BLaER1 (cell line): Measurements from ENCODE around the gene PBRM1.
A peak's percentile ranks its signal among the peaks of the same experiment; 100 is the strongest.

Experiments
- H3K27ac ChIP-seq: shearing (Covaris generic); formaldehyde crosslinking; 2 replicates; pipeline ENCODE4 v1.8.1; 2022
- H3K27me3 ChIP-seq: shearing (Covaris generic); formaldehyde crosslinking; 2 replicates; pipeline ENCODE4 v1.8.1; 2022
- H3K36me3 ChIP-seq: shearing (Covaris generic); formaldehyde crosslinking; 2 replicates; pipeline ENCODE4 v1.8.1; 2022
- H3K4me1 ChIP-seq: shearing (Covaris generic); formaldehyde crosslinking; 2 replicates; pipeline ENCODE4 v1.8.1; 2022
- H3K4me2 ChIP-seq: shearing (Covaris generic); formaldehyde crosslinking; 2 replicates; pipeline ENCODE4 v1.8.1; 2022
- H3K4me3 ChIP-seq: shearing (Covaris generic); formaldehyde crosslinking; 2 replicates; pipeline ENCODE4 v1.8.1; 2022
- H3K9ac ChIP-seq: shearing (Covaris generic); formaldehyde crosslinking; 2 replicates; pipeline ENCODE4 v1.8.1; 2022
- H3K9me3 ChIP-seq: shearing (Covaris generic); formaldehyde crosslinking; 2 replicates; pipeline ENCODE4 v1.8.1; 2022
- H4K20me1 ChIP-seq: shearing (Covaris generic); formaldehyde crosslinking; 2 replicates; pipeline ENCODE4 v1.8.1; 2022
- Cebpa-rat ChIP-seq: shearing (Covaris generic); IDR thresholded peaks from 2 replicates; pipeline ENCODE4 v1.8.1; 2022

Gene PBRM1

DNA sequence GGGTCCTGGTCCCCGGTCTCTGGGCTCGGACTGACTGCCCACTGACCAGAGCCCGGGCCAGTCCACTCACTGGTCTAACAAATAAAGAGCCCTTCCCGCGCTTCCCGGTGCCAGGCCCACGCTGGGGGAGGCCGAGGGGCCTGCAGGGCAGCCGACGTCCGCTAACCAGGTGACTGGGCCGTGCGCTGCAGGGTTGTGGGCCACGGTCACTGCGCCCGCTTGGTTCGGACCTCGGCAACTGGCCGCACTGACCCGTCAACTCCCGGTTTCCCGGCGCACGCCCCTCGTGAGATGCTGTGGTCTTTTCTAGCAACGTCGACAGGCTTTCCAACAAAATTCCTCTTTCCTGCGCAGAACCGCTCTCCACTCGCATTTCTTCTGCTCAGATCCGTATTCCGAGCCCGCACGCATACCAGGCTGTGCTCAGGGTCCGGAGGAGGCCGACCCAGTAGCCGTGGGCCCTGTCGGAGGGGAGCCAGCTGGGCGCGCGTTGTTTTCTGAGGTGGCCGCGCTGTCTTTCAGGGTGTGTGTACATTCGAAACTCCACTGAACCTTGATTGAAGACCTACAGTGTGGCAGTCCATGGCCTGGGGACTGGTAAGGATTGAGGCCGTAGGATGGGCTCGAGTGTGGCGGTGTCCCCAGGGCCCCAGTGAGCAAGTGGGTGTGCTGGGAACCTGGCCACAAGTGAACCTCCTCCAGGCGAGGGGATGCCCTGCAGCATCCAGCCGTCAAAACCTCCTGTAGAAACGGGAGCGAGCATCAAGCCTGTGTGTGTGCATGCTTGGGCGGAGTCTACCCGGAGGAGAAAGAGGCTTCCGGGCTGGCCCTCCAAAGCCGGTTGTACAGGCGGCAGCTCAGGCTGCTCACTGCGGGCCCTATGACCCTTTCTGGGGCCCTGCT is 151.2 kb downstream of the PBRM1 start:
- Histone ChIP-seq H3K36me3 (peaks cover 26% of the 10 kb centered on the region), H3K4me1 (peaks cover 77% of the 10 kb centered on the region), H3K27ac (peak overlapping the region; percentile 82), H3K9me3 (no peaks in the 10 kb centered on the region), H3K27me3 (no peaks in the 10 kb centered on the region), H3K4me2 (peak overlapping the region; percentile 95), H3K9ac (peak overlapping the region; percentile 83), H4K20me1 (peaks cover 54% of the 10 kb centered on the region), H3K4me3 (peak overlapping the region; percentile 93)
- no peak for TF ChIP-seq Cebpa-rat

DNA sequence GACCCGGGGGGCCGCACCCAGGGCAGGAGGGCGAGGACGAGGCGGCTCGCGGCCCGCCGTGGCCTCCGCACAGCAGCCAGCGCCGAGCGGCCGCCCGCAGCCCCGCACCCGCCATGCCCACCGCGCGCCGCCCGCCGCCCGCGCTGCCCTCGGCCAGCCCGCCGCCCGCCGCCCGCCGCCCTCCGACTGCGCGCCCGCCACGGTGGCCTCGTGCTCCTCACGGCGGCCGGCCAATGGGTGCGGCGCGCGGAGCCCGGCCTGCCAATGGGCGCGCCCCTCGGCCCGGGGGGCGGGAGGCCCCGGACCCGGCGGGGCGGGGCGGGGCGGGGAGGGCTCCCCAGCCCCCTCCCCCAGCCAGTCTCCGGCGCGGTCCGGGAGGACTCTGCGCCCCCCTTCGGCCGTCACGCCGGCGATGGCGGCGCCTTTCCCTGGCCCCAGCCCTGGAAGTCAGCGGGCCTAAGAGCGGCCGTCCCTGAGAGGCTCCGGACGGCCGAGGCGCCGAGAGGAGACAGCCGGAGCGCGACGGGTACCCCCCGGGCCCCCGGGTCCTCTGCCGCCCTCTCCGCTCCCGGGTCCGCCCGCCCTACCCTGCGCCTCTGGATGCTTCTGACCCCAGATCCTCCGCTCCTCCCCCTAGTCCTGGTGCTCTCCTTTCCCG is 152.0 kb downstream of the PBRM1 start, which contains the start of gene NT5DC2:
Gene NT5DC2, minus strand, starts transcription at position 235 of the 658 bp plus-strand sequence. Its CDS starts 120 bp downstream, at position 115.
- Histone ChIP-seq H3K27ac (peak within 1 kb of the TSS; percentile 90), H3K9me3 (no peaks in the 10 kb centered on the region), H3K36me3 (peaks cover 26% of the 10 kb centered on the region), H3K4me1 (peaks cover 70% of the 10 kb centered on the region), H3K4me2 (peak within 1 kb of the TSS; percentile 95), H3K27me3 (no peaks in the 10 kb centered on the region), H4K20me1 (peaks cover 54% of the 10 kb centered on the region), H3K9ac (peak within 1 kb of the TSS; percentile 93), H3K4me3 (peak within 1 kb of the TSS; percentile 93)
- no peak for TF ChIP-seq Cebpa-rat

- Histone ChIP-seq H3K36me3 (peaks cover 32% of the 10 kb centered on the region), H3K9ac (peak overlapping the region; percentile 93), H3K4me1 (peaks cover 63% of the 10 kb centered on the region), H3K27ac (peak overlapping the region; percentile 90), H4K20me1 (peaks cover 48% of the 10 kb centered on the region), H3K4me3 (peak overlapping the region; percentile 93), H3K9me3 (no peaks in the 10 kb centered on the region), H3K4me2 (peak overlapping the region; percentile 88), H3K27me3 (no peaks in the 10 kb centered on the region)
- no peak for TF ChIP-seq Cebpa-rat
Measured at GRCh38 chr3:52532838-52533622, 152.7 kb downstream of the PBRM1 start.

GRCh38 chr3:52532517-52532837 is 153.2 kb downstream of the PBRM1 start:
- Histone ChIP-seq H3K27ac (peak overlapping the region; percentile 90), H3K27me3 (no peaks in the 10 kb centered on the region), H3K4me2 (peak overlapping the region; percentile 88), H4K20me1 (peaks cover 45% of the 10 kb centered on the region), H3K9me3 (no peaks in the 10 kb centered on the region), H3K36me3 (peaks cover 38% of the 10 kb centered on the region), H3K9ac (peak overlapping the region; percentile 93), H3K4me1 (peaks cover 57% of the 10 kb centered on the region), H3K4me3 (peak overlapping the region; percentile 93)
- no peak for TF ChIP-seq Cebpa-rat

- H3K27me3 ChIP-seq: no peaks in the 10 kb centered on the region
- peaks cover 57% of the 10 kb centered on the region for H3K4me1 ChIP-seq
- H4K20me1 ChIP-seq: peaks cover 45% of the 10 kb centered on the region
- peak overlapping the region; percentile 93 for H3K4me3 ChIP-seq
- peak overlapping the region; percentile 88 for H3K4me2 ChIP-seq
- TF ChIP-seq Cebpa-rat: no peak
- peak overlapping the region; percentile 93 for H3K9ac ChIP-seq
- no peaks in the 10 kb centered on the region for H3K9me3 ChIP-seq
- peak overlapping the region; percentile 90 for H3K27ac ChIP-seq
- H3K36me3 ChIP-seq: peaks cover 43% of the 10 kb centered on the region
Measured at GRCh38 chr3:52531860-52532516, 153.7 kb downstream of the PBRM1 start.

GRCh38 chr3:52530918-52531826 is 154.5 kb downstream of the PBRM1 start:
- no peak overlapping the region for H3K4me3 ChIP-seq
- peak overlapping the region; percentile 90 for H3K27ac ChIP-seq
- peaks cover 59% of the 10 kb centered on the region for H3K4me1 ChIP-seq
- TF ChIP-seq Cebpa-rat: no peak
- H3K9ac ChIP-seq: peak overlapping the region; percentile 93; the same call in 1 of the 2 replicates
- H3K27me3 ChIP-seq: no peaks in the 10 kb centered on the region
- H3K4me2 ChIP-seq: peak overlapping the region; percentile 88
- H4K20me1 ChIP-seq: peaks cover 45% of the 10 kb centered on the region
- no peaks in the 10 kb centered on the region for H3K9me3 ChIP-seq
- peaks cover 51% of the 10 kb centered on the region for H3K36me3 ChIP-seq

DNA sequence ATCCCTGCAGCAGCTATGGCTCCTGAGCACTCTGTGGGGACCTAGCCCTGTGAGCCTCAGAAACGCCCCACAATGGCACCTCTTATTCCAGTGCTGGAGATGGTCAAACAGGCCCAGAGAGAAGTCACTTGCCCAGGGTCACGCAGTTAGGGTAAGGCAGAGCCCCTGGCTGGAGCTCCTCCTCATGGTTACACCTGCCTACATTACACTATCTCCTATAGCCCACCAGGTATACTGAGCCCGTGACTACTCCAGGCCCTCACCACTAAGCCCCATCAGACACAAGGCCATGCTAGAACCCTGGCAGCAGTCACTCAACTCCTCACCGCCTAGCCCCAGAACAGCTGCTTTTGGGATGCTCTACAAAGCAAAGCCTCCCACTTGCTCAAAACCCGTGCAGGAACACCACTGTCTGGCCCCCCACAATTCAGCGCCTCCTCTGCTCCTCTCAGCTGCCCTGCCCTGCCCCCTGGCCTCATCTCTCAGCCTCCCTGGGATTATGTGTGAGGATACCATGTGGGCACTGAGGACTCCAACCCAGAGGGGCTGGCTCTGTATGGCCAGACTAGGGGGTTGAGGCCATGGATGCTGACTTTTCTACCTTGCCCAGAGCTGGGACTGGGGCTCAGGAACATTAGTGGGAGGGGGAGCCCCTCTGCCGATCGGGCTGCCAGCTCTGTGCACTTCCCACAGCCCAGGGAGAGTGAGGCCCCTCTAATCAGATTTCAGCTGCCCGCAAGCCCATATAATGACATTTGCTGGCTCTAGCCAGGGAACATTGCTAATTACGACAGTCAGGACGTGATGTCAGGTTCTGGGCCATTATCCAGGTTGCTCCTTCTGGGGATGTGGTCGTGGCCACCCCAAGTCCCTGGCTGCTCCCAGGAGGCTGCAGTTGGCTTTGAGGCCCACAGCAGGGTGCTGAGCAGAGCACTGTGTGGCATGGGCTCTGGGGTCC is 156.1 kb downstream of the PBRM1 start:
- Histone ChIP-seq H3K36me3 (peaks cover 65% of the 10 kb centered on the region), H3K9ac (no peak overlapping the region), H3K4me1 (peaks cover 45% of the 10 kb centered on the region)

More for the DNA sequence above, 156.1 kb downstream of the PBRM1 start:
- peaks cover 46% of the 10 kb centered on the region for H4K20me1 ChIP-seq
- H3K9me3 ChIP-seq: no peaks in the 10 kb centered on the region
- H3K27ac ChIP-seq: peak overlapping the region; percentile 35
- H3K27me3 ChIP-seq: no peaks in the 10 kb centered on the region
- H3K4me2 ChIP-seq: peak overlapping the region; percentile 88; the same call in 1 of the 2 replicates
- no peak overlapping the region for H3K4me3 ChIP-seq
- no peak for TF ChIP-seq Cebpa-rat
